HG03159 (cell line): ENCODE data around the gene GPR84.
"Not testable (repeated sequence)": the region's sequence is repeated elsewhere in the genome, so short reads cannot be mapped to it uniquely, and the experiment has no call there.

Source experiments
- ATAC-seq: cut with Tn5 transposase; IDR thresholded peaks from one replicate; pipeline ENCODE4 v1.9.1; 2021; ENCODE audit warnings: mild to moderate bottlenecking, moderate library complexity; ENCODE audit not compliant: unreplicated experiment

The GPR84 gene

GRCh38 chr12:54356951-54357356 lies 7.3 kb downstream of the GPR84 start:
- no peak for ATAC-seq

GRCh38 chr12:54356228-54356627 lies 8.1 kb downstream of the GPR84 start:
- no peak for ATAC-seq

GRCh38 chr12:54355104-54355815 lies 9.0 kb downstream of the GPR84 start:
- ATAC-seq = no peak

- ATAC-seq = not testable (repeated sequence)
These were observed 10.0 kb downstream of the GPR84 start for GRCh38 chr12:54354271-54354670.

GRCh38 chr12:54352891-54353874 lies 11.1 kb downstream of the GPR84 start:
- no peak for ATAC-seq

- ATAC-seq = no peak
These were observed 12.2 kb downstream of the GPR84 start for GRCh38 chr12:54352022-54352531.

GRCh38 chr12:54351341-54351740 lies 12.9 kb downstream of the GPR84 start:
- no peak for ATAC-seq

GRCh38 chr12:54350743-54351142 lies 13.5 kb downstream of the GPR84 start:
- no peak for ATAC-seq

- no peak for ATAC-seq
These were observed 14.6 kb downstream of the GPR84 start for GRCh38 chr12:54349679-54350078.

- ATAC-seq = no peak
These were observed 15.2 kb downstream of the GPR84 start for GRCh38 chr12:54349036-54349435.

GRCh38 chr12:54341378-54342300 lies 22.6 kb downstream of the GPR84 start:
- no peak for ATAC-seq

- ATAC-seq = no peak
These were observed 23.4 kb downstream of the GPR84 start for GRCh38 chr12:54340846-54341245.

- no peak for ATAC-seq
These were observed 25.5 kb downstream of the GPR84 start for GRCh38 chr12:54338698-54339296.

GRCh38 chr12:54337854-54338650 lies 26.2 kb downstream of the GPR84 start:
- no peak for ATAC-seq

GRCh38 chr12:54337280-54337842 lies 26.9 kb downstream of the GPR84 start:
- ATAC-seq = no peak

GRCh38 chr12:54333420-54334034 lies 30.8 kb downstream of the GPR84 start:
- no peak for ATAC-seq

- ATAC-seq = no peak
These were observed 32.8 kb downstream of the GPR84 start for GRCh38 chr12:54331461-54331860.

- ATAC-seq = no peak
These were observed 33.8 kb downstream of the GPR84 start for GRCh38 chr12:54330442-54330841.

- ATAC-seq = no peak
These were observed 34.5 kb downstream of the GPR84 start for GRCh38 chr12:54329759-54330158.
